ENCODE results near the gene UBXN6. TPM values are rescaled to one million over a fixed set of nuclear protein-coding genes. Genes with fewer than 3 reads are reported as not detected.

The UBXN6 gene
- total RNA-seq, 1 experiment from 2014 or later: 76.5 TPM

DNA sequence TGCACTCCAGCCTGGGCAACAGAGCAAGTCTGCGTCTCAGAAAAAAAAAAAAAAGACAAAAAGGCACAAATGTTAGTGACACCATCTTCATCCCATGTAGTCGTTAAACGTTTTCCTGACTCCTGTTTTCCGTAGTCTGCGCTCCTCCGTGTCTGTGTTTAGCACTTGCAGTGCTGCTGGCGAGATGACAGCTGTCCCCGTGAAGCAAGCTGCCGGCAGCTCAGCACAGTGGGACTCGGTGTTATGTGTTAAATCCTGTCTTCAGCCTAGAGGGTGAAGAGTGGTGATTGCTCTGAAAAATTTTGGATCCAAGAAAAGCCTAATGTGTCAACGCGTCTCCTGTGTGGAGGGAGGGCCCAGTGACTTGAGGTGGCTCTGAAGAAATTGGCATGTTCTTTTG, 18.4 kb downstream of the UBXN6 start:
- no peak for ATAC-seq
- ChIA-PET POLR2A (no interaction called here), CTCF (no interaction called here)

More for the DNA sequence above, 18.4 kb downstream of the UBXN6 start:
- no peak overlapping the region for H3K4me3 ChIP-seq (replicated peaks in 1 of 2; ENCODE audit: low read depth in 1 of 2, low read length in 2 of 2)
- H3K27ac ChIP-seq (ENCODE audit: low read depth, low read length): no peak overlapping the region
- no peaks in the 10 kb centered on the region for H3K27me3 ChIP-seq (ENCODE audit: insufficient read depth, low read length)
- intact Hi-C loops (cut with micrococcal nuclease): no loop called here
- H3K9ac ChIP-seq (ENCODE audit: low read length): no peak overlapping the region
- RAD21 ChIA-PET (ENCODE audit: low non-redundant PET in 1 of 2, low total read pairs in 2 of 2, uncharacterized antibody in 2 of 2, unreplicated experiment in 2 of 2): no interaction called here
- peaks cover 38% of the 10 kb centered on the region for H3K79me2 ChIP-seq (ENCODE audit: insufficient read depth, low read length)
- no peak overlapping the region for H3K4me2 ChIP-seq (ENCODE audit: low read length)
- no peak for DNase-seq (ENCODE audit: low read depth, low spot score)
- H3K36me3 ChIP-seq (ENCODE audit: control insufficient read depth in 1 of 2, insufficient read depth in 2 of 2, low read length in 2 of 2): peaks cover 14 to 32% of the 10 kb centered on the region in 2 experiments; a peak in 3 of 4 replicates
- no peaks in the 10 kb centered on the region for H3K4me1 ChIP-seq (ENCODE audit: control insufficient read depth in 1 of 2, insufficient read depth in 2 of 2, low read length in 2 of 2)
- TF ChIP-seq ZNF274 (IDR thresholded peaks at IDR 0.05; ENCODE audit: low read depth, low read length): no peak
- TF ChIP-seq FOSL1 (IDR thresholded peaks at IDR 0.05; ENCODE audit: low read depth): no peak
- TF ChIP-seq, protein P1, sequence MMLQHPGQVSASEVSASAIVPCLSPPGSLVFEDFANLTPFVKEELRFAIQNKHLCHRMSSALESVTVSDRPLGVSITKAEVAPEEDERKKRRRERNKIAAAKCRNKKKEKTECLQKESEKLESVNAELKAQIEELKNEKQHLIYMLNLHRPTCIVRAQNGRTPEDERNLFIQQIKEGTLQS (IDR thresholded peaks at IDR 0.05): no peak
- TF ChIP-seq SIN3A (IDR thresholded peaks at IDR 0.05; ENCODE audit: low read depth): no peak
- TF ChIP-seq CBX3 (IDR thresholded peaks at IDR 0.05; ENCODE audit: low read depth): no peak
- no peak for TF ChIP-seq EZH2phosphoT487 (IDR thresholded peaks at IDR 0.05; ENCODE audit: borderline replicate concordance)
- TF ChIP-seq EGR1 (IDR thresholded peaks at IDR 0.05; ENCODE audit: low read depth): no peak
- TF ChIP-seq ZFX (IDR thresholded peaks at IDR 0.05): no peak
- TF ChIP-seq, protein P2, sequence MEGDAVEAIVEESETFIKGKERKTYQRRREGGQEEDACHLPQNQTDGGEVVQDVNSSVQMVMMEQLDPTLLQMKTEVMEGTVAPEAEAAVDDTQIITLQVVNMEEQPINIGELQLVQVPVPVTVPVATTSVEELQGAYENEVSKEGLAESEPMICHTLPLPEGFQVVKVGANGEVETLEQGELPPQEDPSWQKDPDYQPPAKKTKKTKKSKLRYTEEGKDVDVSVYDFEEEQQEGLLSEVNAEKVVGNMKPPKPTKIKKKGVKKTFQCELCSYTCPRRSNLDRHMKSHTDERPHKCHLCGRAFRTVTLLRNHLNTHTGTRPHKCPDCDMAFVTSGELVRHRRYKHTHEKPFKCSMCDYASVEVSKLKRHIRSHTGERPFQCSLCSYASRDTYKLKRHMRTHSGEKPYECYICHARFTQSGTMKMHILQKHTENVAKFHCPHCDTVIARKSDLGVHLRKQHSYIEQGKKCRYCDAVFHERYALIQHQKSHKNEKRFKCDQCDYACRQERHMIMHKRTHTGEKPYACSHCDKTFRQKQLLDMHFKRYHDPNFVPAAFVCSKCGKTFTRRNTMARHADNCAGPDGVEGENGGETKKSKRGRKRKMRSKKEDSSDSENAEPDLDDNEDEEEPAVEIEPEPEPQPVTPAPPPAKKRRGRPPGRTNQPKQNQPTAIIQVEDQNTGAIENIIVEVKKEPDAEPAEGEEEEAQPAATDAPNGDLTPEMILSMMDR (IDR thresholded peaks at IDR 0.05 in 2 of 3, conservative IDR thresholded peaks at IDR 0.05 in 1 of 3; ENCODE audit: borderline replicate concordance in 1 of 3, insufficient read depth in 1 of 3, low read depth in 2 of 3, low read length in 2 of 3): no peak
- no peak for TF ChIP-seq CEBPB (IDR thresholded peaks at IDR 0.05; ENCODE audit: low read depth)
- TF ChIP-seq, protein P3, sequence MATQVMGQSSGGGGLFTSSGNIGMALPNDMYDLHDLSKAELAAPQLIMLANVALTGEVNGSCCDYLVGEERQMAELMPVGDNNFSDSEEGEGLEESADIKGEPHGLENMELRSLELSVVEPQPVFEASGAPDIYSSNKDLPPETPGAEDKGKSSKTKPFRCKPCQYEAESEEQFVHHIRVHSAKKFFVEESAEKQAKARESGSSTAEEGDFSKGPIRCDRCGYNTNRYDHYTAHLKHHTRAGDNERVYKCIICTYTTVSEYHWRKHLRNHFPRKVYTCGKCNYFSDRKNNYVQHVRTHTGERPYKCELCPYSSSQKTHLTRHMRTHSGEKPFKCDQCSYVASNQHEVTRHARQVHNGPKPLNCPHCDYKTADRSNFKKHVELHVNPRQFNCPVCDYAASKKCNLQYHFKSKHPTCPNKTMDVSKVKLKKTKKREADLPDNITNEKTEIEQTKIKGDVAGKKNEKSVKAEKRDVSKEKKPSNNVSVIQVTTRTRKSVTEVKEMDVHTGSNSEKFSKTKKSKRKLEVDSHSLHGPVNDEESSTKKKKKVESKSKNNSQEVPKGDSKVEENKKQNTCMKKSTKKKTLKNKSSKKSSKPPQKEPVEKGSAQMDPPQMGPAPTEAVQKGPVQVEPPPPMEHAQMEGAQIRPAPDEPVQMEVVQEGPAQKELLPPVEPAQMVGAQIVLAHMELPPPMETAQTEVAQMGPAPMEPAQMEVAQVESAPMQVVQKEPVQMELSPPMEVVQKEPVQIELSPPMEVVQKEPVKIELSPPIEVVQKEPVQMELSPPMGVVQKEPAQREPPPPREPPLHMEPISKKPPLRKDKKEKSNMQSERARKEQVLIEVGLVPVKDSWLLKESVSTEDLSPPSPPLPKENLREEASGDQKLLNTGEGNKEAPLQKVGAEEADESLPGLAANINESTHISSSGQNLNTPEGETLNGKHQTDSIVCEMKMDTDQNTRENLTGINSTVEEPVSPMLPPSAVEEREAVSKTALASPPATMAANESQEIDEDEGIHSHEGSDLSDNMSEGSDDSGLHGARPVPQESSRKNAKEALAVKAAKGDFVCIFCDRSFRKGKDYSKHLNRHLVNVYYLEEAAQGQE (IDR thresholded peaks at IDR 0.05; ENCODE audit: low read depth): no peak
- no peak for TF ChIP-seq YY1 (IDR thresholded peaks at IDR 0.05; ENCODE audit: extremely low read depth, insufficient replicate concordance, low read depth, low read length)
- no peak for TF ChIP-seq ELF1 (IDR thresholded peaks at IDR 0.05; ENCODE audit: borderline replicate concordance, low read depth)
- TF ChIP-seq EZH2 (IDR thresholded peaks at IDR 0.05): no peak
- no peak for TF ChIP-seq SRF (IDR thresholded peaks at IDR 0.05; ENCODE audit: low read depth)
- no peak for TF ChIP-seq RAD21 (IDR thresholded peaks at IDR 0.05; ENCODE audit: low read depth)
- TF ChIP-seq, protein P4, sequence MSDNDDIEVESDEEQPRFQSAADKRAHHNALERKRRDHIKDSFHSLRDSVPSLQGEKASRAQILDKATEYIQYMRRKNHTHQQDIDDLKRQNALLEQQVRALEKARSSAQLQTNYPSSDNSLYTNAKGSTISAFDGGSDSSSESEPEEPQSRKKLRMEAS (IDR thresholded peaks at IDR 0.05): no peak
- no peak for TF ChIP-seq TCF7L2 (IDR thresholded peaks at IDR 0.05; ENCODE audit: borderline replicate concordance, extremely low read depth, insufficient read depth, insufficient read length)
- no peak overlapping the region for H2AFZ ChIP-seq (ENCODE audit: low read depth, low read length, poor library complexity, severe bottlenecking)
- BruUV-seq (replicated peaks): no TSS peak
- no peaks in the 10 kb centered on the region for H3K9me2 ChIP-seq (ENCODE audit: insufficient read depth)
- no peaks in the 10 kb centered on the region for H4K20me1 ChIP-seq (ENCODE audit: insufficient read depth)
- no peaks in the 10 kb centered on the region for H3K9me3 ChIP-seq (ENCODE audit: control insufficient read depth in 1 of 2, insufficient read depth in 1 of 2, low read depth in 1 of 2, low read length in 2 of 2)
